ENCODE data around the gene IQCN.

GRCh38 chr19:18309525-18310064, 35.3 kb upstream of the IQCN start:
- TF ChIP-seq CTCF (IDR thresholded peaks at IDR 0.05) (no peak), POLR2A (IDR thresholded peaks at IDR 0.05) (no peak)

Data from prostate gland (tissue), 2 donors.